GM21367 (cell line): Measurements from ENCODE around the gene SEBOX.

Experiments
- ATAC-seq: cut with Tn5 transposase; IDR thresholded peaks from one replicate; pipeline ENCODE4 v1.9.1; 2021; ENCODE audit not compliant: unreplicated experiment

Gene SEBOX

DNA sequence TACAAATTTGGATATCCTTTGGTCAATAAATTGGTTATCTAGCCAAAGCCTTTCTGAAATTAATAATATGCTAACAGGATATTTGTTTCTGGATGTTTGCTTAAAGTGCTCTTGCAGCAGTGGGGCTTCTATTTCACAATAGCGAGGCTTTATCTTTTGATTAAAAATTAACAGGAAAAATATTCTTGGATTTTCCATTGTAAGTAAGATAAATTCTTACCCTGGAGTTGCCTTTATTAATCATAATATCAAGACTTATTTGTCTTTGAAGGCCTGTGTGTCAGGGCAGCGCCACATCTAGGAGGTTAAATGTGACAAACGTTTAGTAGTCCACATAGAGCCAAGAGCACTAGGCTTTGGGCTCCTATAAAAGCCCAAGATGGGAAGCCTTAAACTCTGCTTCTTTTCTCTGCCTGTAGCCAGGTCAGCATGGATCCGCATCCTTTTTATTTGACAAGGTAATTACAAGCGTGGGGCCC is 40.7 kb downstream of the SEBOX start:
- ATAC-seq: no peak

DNA sequence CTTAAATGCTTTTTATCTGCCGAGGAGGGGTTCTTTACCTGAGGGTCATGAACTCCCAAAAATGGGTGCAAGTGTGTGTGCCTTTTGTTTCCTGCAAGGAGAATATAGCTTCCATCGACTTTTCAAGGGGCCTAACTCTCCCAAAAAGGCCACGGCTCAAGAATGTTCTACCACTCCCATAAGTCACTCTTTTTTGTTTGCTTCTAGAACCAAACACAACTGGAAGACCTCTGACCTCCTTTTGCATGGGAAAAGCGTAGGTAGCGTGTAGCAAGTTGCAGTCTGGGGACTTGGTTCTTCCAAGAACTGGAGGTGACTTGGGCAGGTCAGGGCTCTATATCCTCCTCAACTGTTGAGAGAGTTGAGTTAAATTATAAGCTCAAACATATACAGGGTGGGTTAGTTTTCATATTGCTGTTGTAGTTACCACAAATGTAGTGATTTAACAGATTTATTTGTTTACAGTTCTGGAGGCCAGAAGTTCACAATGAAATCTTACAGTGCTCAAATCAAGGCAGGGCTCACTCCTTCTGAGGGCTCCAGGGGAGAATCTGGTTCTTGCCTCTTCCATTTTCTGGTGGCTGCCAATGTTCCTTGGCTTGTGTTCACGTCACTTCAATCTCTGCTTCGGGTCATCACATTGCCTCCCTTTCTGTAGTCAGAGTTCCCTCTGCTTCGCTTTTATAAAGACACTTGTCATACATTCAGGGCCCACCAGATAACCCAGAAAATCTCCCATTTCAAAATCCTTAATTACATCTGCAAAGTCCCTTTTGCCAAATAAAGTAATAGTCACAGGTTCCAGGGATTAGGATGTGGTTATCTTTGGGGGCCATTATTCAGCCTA is 44.6 kb downstream of the SEBOX start:
- no peak for ATAC-seq

DNA sequence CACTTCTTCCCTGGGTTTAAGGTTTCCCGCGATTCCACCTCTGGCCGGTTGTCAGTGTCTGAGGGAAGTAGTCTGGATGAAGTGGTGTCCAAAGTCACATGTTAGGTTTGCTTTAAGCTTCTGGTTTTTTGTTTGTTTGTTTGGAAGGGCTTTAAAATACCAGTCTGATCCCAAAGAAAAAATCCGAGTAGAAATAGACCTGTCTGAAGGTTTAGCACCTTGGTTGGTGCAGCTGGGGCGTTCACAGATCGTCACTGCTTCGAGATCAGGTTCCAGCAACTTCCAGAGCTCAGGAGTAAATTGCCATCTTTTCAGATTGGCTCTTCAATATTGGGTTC is 45.4 kb downstream of the SEBOX start:
- no peak for ATAC-seq

DNA sequence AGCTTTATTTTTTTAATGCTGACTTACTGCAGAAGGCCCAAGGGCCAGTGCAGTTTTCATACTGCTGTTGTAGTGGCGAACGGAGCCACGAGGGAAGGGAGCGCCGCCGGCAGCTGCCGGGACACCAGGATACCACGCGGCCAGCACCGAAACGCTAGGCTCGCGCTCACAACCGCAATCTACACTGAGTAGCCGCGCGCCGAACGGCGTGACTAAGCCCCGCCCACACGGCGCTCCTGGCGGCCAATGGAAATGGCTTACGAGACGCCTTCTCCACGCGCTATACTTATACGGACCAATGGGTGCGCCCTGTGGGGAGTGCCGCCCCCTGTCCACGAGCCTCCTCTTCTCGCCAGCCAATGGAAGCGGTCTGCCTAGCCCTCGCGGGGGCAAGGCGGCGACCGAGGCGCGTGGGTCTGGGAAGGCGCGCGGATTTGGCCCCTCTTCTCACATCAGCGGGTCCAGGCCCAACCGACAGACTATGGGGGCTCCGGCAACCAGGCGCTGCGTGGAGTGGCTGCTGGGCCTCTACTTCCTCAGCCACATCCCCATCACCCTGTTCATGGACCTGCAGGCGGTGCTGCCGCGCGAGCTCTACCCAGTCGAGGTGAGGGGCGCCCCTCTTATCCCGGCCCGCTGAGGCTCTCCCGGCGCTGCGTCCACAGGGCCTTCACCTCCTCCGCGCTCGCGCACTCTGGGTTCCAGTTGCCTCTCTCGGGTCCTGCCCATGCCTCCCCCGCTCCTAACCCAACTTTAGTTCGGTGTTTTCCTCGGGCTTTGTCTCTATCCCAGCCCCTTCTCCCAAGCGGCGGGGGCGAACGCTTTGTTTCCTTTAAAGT is 46.0 kb downstream of the SEBOX start, which contains the start of gene TMEM97:
TMEM97 (plus strand) TSS at position 442 of the 839 bp plus-strand sequence; CDS start at position 482, 40 bp downstream.
- peak; percentile 89 for ATAC-seq

DNA sequence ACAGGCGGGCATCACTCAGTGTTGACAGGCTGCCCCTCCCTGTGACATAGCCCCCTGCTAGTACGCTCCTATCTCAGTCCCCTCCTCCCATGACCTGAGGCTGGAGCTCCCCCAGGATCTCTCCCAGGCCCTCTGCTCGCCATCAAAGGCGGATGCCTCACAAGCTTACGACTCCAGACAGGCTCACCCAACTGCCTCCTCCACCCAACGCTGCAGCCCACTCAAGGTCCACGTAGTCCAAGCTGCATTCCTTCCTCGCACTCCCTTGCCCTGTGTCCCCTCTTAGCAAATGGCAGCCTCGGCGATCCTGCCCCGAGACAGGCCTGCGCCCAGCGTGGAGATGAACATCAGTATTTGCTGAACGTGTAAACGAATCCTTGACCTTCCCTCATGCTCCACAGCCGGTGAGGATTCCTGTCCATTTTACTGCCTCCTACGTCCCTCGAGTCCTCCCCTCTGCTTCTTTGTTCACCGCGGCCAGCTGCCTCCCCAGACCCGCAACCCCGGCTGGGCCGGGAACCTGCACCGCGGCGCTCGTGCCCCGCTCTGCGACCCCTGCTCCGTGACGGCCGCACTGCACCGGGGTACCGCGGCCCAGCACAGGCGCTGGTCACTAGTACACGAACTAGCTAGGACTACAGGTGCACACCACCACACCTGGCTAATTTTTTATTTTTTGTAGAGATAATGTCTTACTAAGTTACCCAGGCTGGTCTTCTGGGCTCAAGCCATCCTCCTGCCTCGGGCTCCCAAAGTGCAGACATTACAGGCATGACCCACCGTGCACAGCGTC is 46.8 kb downstream of the SEBOX start:
- ATAC-seq: peak; percentile 4

DNA sequence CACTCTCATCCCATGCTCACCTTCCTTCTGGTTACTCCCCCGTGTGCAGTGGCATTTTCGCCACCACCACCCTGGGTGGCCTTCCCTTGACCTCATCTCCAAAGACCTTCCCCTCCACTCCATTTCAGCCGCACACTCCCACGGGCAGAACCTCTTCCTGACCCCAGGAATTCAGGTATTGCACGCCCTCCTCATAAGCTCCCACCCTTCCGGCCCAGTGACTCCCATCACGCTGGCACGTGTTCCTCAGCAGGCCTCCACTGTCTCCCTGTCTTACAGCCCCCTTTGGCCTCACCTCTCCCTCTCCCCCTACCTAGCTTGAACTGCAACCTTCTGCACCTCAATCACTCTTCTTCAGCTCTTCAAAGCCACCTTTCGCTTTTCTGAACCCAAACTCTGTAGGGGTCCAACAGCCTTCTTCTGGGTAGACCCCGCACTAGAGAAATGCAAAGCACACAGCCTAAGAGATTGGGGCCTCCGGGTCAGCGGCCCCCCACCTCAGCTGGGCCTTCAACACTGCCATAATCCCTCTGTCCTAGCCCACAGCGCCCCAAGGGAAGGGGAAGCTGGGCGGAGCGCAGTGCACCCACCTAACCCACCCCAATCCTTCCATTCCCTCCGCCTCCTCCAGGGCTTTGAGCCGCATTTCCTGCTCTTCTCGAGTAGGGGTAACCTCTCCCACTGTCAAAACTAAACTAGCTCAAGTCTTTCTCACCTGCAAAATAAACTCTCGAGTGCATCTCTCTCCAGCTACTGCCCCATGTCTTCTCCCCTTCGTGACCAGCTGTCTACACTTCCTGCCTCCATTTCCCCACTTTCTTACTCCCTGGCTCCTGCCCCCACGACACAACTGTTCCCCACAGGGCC is 47.7 kb downstream of the SEBOX start:
- no peak for ATAC-seq

DNA sequence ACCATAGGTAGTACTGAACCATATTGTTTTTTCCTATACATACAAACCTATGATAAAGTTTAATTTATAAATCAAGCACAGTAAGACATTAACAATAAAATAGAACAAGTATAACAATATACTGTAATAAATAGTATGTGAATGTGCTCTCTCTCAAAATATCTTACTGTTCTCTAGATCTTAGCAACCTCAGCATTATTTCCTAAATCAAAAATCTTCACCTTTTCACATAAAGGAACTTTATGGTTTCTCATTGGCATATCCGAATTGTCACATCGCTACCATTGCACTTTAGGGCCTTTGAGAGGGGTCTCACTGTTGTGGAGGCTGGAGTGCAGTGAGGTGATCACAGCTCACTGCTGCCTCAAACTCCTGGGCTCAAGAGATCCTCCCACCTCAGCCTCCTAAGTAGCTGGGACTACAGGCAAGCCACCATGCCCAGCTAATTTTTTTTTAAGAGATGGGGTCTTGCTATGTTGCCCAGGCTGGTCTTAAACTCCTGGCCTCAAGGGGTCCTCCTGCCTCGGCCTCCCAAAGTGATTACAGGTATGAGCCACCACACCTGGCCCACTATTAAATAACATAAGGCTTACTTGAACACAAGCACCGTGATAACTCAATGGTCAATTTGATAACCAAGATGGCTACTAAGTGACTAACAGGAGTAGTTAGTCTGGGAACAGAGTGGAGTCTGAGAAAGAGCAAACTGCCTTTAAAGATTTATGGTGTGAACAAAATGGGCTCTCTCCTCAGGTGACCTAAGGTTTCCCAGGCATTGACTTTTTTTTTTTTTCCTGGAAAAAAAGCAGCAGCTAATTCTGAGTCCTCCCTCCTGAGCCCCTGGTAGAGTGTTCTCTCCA is 48.9 kb downstream of the SEBOX start:
- no peak for ATAC-seq

DNA sequence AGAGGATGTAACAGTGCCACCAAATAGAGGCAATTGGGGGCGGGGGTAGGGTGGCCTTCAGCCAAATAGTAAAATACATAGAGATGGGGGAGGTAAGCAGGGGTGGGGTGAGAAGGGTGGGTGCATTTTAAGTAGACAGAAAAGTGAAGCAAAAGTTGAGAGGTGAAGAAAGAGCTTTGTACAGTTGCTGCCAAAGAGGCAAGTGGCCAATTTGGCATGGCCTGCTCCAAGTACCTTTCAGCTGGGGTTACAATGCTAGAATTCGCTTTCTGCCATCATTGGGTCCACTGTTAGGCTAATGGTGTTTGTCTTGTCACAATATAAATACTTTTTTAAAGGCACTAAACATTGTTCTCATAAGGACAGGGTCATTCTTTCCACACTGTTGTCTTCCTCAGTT is 51.2 kb downstream of the SEBOX start:
- ATAC-seq: no peak
